GM12878 (cell line): ENCODE measurements around the gene WFIKKN1. TPM values are rescaled to one million over a fixed set of nuclear protein-coding genes. Genes with fewer than 3 reads are reported as not detected.

ENCODE experiments used
- ATAC-seq: fragments of 200-7000 bp; cut with Tn5 transposase; 3 replicates; pipeline ENCODE4 v1.9.1; 2020; ENCODE audit warnings: mild to moderate bottlenecking, moderate library complexity
- BruUV-seq: library from RNA; stranded (reverse); fragments of 400-500 nt; replicated peaks from 2 replicates; lab custom pipeline; 2021; lab: Mats Ljungman, UMichigan
- CTCF ChIA-PET: fragments of 300-600 bp; sonication (Branson Sonifier 250); formaldehyde crosslinking; extraction: SDS; loops from one replicate; lab custom pipeline; 2021; ENCODE audit warnings: inconsistent platforms; lab: Yijun Ruan, JAX
- POLR2A ChIA-PET: fragments of 350-600 bp; formaldehyde crosslinking; extraction: SDS; loops from one replicate; lab custom pipeline; 2021; ENCODE audit warnings: inconsistent platforms; lab: Charles Lee
- RAD21 ChIA-PET: fragments of 300-600 bp; sonication (Branson Sonifier 250); formaldehyde crosslinking; loops from one replicate; lab custom pipeline; 2023; ENCODE audit warnings: antibody characterized with exemption; ENCODE audit not compliant: unreplicated experiment; lab: Charles Lee
- SMC1A ChIA-PET: fragments of 300-600 bp; sonication (Branson Sonifier 250); formaldehyde crosslinking; loops from one replicate; lab custom pipeline; 2023; ENCODE audit not compliant: unreplicated experiment, uncharacterized antibody; lab: Charles Lee
- DNase-seq: peaks from one replicate; pipeline ENCODE4 v3.0.0-alpha.2; 2011; ENCODE audit warnings: low read depth, low spot score
- FAIRE-seq: peaks from 3 replicates; lab custom pipeline; 2011; peaks lifted over from hg19 to GRCh38; lab: Jason Lieb, UNC
- H2AFZ ChIP-seq: 2 replicates; pipeline ENCODE4 v1.6.0; 2011; ENCODE audit warnings: low read depth, low read length, control low read depth; ENCODE audit not compliant: control insufficient read depth
- H3K27ac ChIP-seq: 2 replicates; pipeline ENCODE4 v1.5.1; 2011; ENCODE audit warnings: control low read depth; ENCODE audit not compliant: control insufficient read depth, insufficient read depth
- H3K27me3 ChIP-seq, 2 experiments: replicated peaks in 1 of 2; 2 replicates each; pipeline versions ENCODE4 v1.6.0 to v1.6.1; 2011; ENCODE audit warnings: low read length in 1 of 2; ENCODE audit not compliant: control insufficient read depth in 2 of 2, insufficient read depth in 2 of 2
- H3K36me3 ChIP-seq, 2 experiments: 2 replicates each; pipeline ENCODE4 v1.5.1; 2011; ENCODE audit warnings: low read length in 1 of 2; ENCODE audit not compliant: control insufficient read depth in 2 of 2, insufficient read depth in 2 of 2
- H3K4me1 ChIP-seq: 2 replicates; pipeline ENCODE4 v1.6.1; 2011; ENCODE audit warnings: mild to moderate bottlenecking, low read length, moderate library complexity, mixed read lengths; ENCODE audit not compliant: control insufficient read depth, insufficient read depth
- H3K4me2 ChIP-seq: 2 replicates; pipeline ENCODE4 v1.6.0; 2011; ENCODE audit warnings: control low read depth; ENCODE audit not compliant: control insufficient read depth, insufficient read depth
- H3K4me3 ChIP-seq: fragments of 200-600 bp; sonication (generic); 2 replicates; pipeline ENCODE4 v1.5.1; 2016
- H3K79me2 ChIP-seq: 2 replicates; pipeline ENCODE4 v1.6.0; 2011; ENCODE audit warnings: low read length; ENCODE audit not compliant: control insufficient read depth, insufficient read depth
- H3K9ac ChIP-seq: 2 replicates; pipeline ENCODE4 v1.8.0; 2011; ENCODE audit warnings: low read length, control low read depth, mixed read lengths; ENCODE audit not compliant: control insufficient read depth, insufficient read depth
- H3K9me3 ChIP-seq: replicated peaks from 3 replicates; pipeline ENCODE4 v1.5.1; 2011; ENCODE audit warnings: mild to moderate bottlenecking, low read length; ENCODE audit not compliant: control insufficient read depth, insufficient read depth
- H4K20me1 ChIP-seq: 2 replicates; pipeline ENCODE4 v1.6.0; 2011; ENCODE audit not compliant: control insufficient read depth, insufficient read depth
- BHLHE40 ChIP-seq, 2 experiments: fragments of 450-650 bp in 1 of 2; IDR thresholded peaks; 2 replicates each; pipeline ENCODE4 v1.6.1; 2011 to 2017; ENCODE audit warnings: low read depth in 2 of 2, borderline replicate concordance in 1 of 2, improper control_type of control experiment in 1 of 2, low read length in 1 of 2, mild to moderate bottlenecking in 1 of 2
- CBFB ChIP-seq: IDR thresholded peaks from 2 replicates; pipeline ENCODE4 v1.6.1; 2016; ENCODE audit warnings: antibody characterized with exemption, low read depth
- IRF3 ChIP-seq: fragments of 450-650 bp; IDR thresholded peaks from 2 replicates; pipeline ENCODE4 v1.6.1; 2014; ENCODE audit warnings: mild to moderate bottlenecking
- MTA3 ChIP-seq: IDR thresholded peaks from 2 replicates; pipeline ENCODE4 v1.6.1; 2012; ENCODE audit warnings: low read length, inconsistent platforms, borderline replicate concordance
- MXI1 ChIP-seq: fragments of 150-350 bp; IDR thresholded peaks from 2 replicates; pipeline ENCODE4 v1.6.1; 2011; ENCODE audit warnings: low read depth, mild to moderate bottlenecking, inconsistent platforms, low read length, improper control_type of control experiment
- NFIC ChIP-seq: IDR thresholded peaks from 2 replicates; pipeline ENCODE4 v1.6.1; 2012; ENCODE audit warnings: low read depth, mild to moderate bottlenecking, inconsistent platforms, low read length, moderate library complexity
- NFYB ChIP-seq: IDR thresholded peaks from 2 replicates; pipeline ENCODE4 v1.6.1; 2011; ENCODE audit warnings: low read depth, mild to moderate bottlenecking, low read length, improper control_type of control experiment, moderate library complexity; ENCODE audit not compliant: insufficient read depth
- NKRF ChIP-seq: fragments of 450-650 bp; conservative IDR thresholded peaks from 2 replicates; pipeline ENCODE4 v1.6.1; 2017; ENCODE audit warnings: mild to moderate bottlenecking, moderate library complexity
- POLR2AphosphoS2 ChIP-seq: IDR thresholded peaks from 2 replicates; pipeline ENCODE4 v1.6.1; 2011; ENCODE audit warnings: low read depth, mild to moderate bottlenecking, low read length, improper control_type of control experiment, moderate library complexity
- RBBP5 ChIP-seq: fragments of 200-600 bp; sonication (generic); conservative IDR thresholded peaks from 2 replicates; pipeline ENCODE4 v1.6.1; 2016
- SIN3A ChIP-seq: IDR thresholded peaks from 2 replicates; pipeline ENCODE4 v1.6.1; 2012; ENCODE audit warnings: low read depth, low read length, improper control_type of control experiment
- SREBF2 ChIP-seq: IDR thresholded peaks from 2 replicates; pipeline ENCODE4 v1.6.1; 2012; ENCODE audit warnings: mild to moderate bottlenecking, low read length
- STAT3 ChIP-seq: IDR thresholded peaks from 2 replicates; pipeline ENCODE4 v1.6.1; 2011; ENCODE audit warnings: low read depth, low read length, improper control_type of control experiment
- ZBTB33 ChIP-seq: fragments of 450-650 bp; IDR thresholded peaks from 2 replicates; pipeline ENCODE4 v1.6.1; 2017; ENCODE audit warnings: mild to moderate bottlenecking
- WGBS: methylation state at CpG from one replicate; pipeline ENCODE4 v1.1.6; 2016; ENCODE audit warnings: low lambda C conversion rate; ENCODE audit not compliant: insufficient replicate concordance, insufficient coverage; ENCODE audit errors: missing lambda C conversion rate; 5-methylcytosine and 5-hydroxymethylcytosine counted together
- in situ Hi-C: fragments of 300-500 bp; cut with MboI; formaldehyde crosslinking; loops from 9 replicates; pipeline ENCODE4 v1.14.3; 2018; ENCODE audit warnings: mixed read lengths
- intact Hi-C: fragments of 100-400 bp; cut with micrococcal nuclease; formaldehyde crosslinking; loops from one replicate; pipeline ENCODE4 v1.14.2; 2022; ENCODE audit not compliant: unreplicated experiment
- polyA plus RNA-seq, 11 experiments: library from polyadenylated mRNA; depleted of rRNA in 4 of 11; unstranded in 6 of 11; stranded (reverse) in 5 of 11; fragments of >200 nt; fragmentation: Nextera tagmentation in 4 of 11; fragmentation: Illumina TruSeq in 1 of 11; extraction: Ambion mirVana in 4 of 11; extraction: Trizol in 1 of 11; gene quantifications; 1 replicate in 1 of 11; 2 replicates in 10 of 11; pipeline versions ENCODE4 v1.2.1 to v1.2.3, GENCODE V29; 2011 to 2016; ENCODE audit warnings: inconsistent platforms in 2 of 11, missing spikeins in 2 of 11, low read depth in 1 of 11
- total RNA-seq, 4 experiments: library from RNA; depleted of rRNA in 3 of 4; stranded (reverse); fragments of >200 nt in 3 of 4; fragmentation: Illumina TruSeq in 1 of 4; extraction: Trizol in 1 of 4; gene quantifications; 2 replicates each; pipeline versions ENCODE4 v1.2.1 to v1.2.3, GENCODE V29; 2013 to 2021

The WFIKKN1 gene
- total and polyA plus RNA-seq, 10 of the 15 experiments (the other 5 are each of a cell fraction or from before 2014, with no cell fraction given), result 0.01 to 0.41 (median 0.05) TPM; not detected in 2

- Histone ChIP-seq H3K27me3 (no peaks in the 10 kb centered on the region), H4K20me1 (no peaks in the 10 kb centered on the region; the same call in 1 of the 2 replicates), H3K4me1 (no peaks in the 10 kb centered on the region), H2AFZ (no peak overlapping the region), H3K27ac (no peak overlapping the region), H3K9ac (no peak overlapping the region), H3K79me2 (no peaks in the 10 kb centered on the region), H3K4me2 (no peak overlapping the region), H3K9me3 (no peaks in the 10 kb centered on the region), H3K36me3 (no peaks in the 10 kb centered on the region; a peak in 1 of 4 replicates), H3K4me3 (no peak overlapping the region)
- ChIA-PET CTCF (no interaction called here), POLR2A (no interaction called here), RAD21 (no interaction called here), SMC1A (no interaction called here)
- 93% methylated on average over 17 of the region's 17 CpGs for WGBS
- no TSS peak for BruUV-seq
- intact Hi-C loops (no loop called here), in situ Hi-C loops (no loop called here)
- TF ChIP-seq CBFB (no peak), POLR2AphosphoS2 (no peak), NKRF (no peak), MTA3 (no peak), MXI1 (no peak)
- ATAC-seq (no peak), DNase-seq (no peak), FAIRE-seq (no peak)
These were observed 7.9 kb upstream of the WFIKKN1 start for GRCh38 chr16:622920-623280.

- H4K20me1 ChIP-seq, result no peaks in the 10 kb centered on the region; the same call in 1 of the 2 replicates
- TF ChIP-seq NFIC, result no peak
- TF ChIP-seq RBBP5, result no peak
- no peak for TF ChIP-seq IRF3
- no peak for TF ChIP-seq STAT3
- no peak for TF ChIP-seq NFYB
- TF ChIP-seq SREBF2, result no peak
- no peak for TF ChIP-seq ZBTB33
- TF ChIP-seq BHLHE40 (IDR thresholded peaks at IDR 0.05; ENCODE audit: borderline replicate concordance in 1 of 2, low read depth in 2 of 2, low read length in 1 of 2), result no peak
- TF ChIP-seq SIN3A, result no peak
These were observed 6.2 kb upstream of the WFIKKN1 start for GRCh38 chr16:624526-625070.

More at GRCh38 chr16:624526-625070, 6.2 kb upstream of the WFIKKN1 start:
- no peak overlapping the region for H3K27ac ChIP-seq
- no peaks in the 10 kb centered on the region for H3K27me3 ChIP-seq
- RAD21 ChIA-PET, result no interaction called here
- no peaks in the 10 kb centered on the region for H3K4me1 ChIP-seq
- ATAC-seq (no peak), FAIRE-seq (no peak), DNase-seq (no peak)
- no peaks in the 10 kb centered on the region for H3K79me2 ChIP-seq
- no peaks in the 10 kb centered on the region for H3K9me3 ChIP-seq
- intact Hi-C loops, result no loop called here
- in situ Hi-C loops, result no loop called here
- no peaks in the 10 kb centered on the region; a peak in 1 of 4 replicates for H3K36me3 ChIP-seq
- CTCF ChIA-PET, result interaction anchor here (0.9 kb wide), 1 partner anchor 12 kb away, joined by 4 read pairs; the partner anchor contains the start of gene METTL26
- no peak overlapping the region for H2AFZ ChIP-seq
- no peak overlapping the region for H3K4me2 ChIP-seq
- no peak overlapping the region for H3K4me3 ChIP-seq
- SMC1A ChIA-PET, result no interaction called here
- 57% methylated on average over 10 of the region's 10 CpGs for WGBS
- BruUV-seq, result no TSS peak
- POLR2A ChIA-PET, result no interaction called here
- H3K9ac ChIP-seq, result no peak overlapping the region
